ENCODE measurements around the gene BMPR1B. TPM values are rescaled to one million over a fixed set of nuclear protein-coding genes. Genes with fewer than 3 reads are reported as not detected.

BMPR1B gene
- total and polyA plus RNA-seq, 2 of the 4 experiments (the other 2 are of a cell fraction), result 0.24 to 0.90 TPM

DNA sequence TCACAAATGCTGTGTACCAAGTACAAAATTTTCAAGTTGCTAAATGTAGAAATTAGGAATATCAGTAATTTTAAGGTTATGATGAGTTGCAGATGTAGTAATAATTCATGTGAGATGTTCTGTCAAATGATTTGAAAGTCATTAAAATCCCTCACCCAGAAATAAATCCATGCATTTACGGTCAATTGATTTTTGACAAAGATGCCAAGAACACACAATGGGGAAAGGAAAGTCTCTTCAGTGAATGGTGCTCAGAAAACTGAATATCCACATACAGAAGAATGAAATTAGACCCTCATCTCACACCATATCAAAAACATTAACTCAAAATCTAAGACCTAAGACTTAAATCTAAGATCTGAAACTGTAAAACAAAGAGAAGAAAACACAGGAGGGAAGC is 12.9 kb upstream of the BMPR1B start:
- H2AK9ac ChIP-seq (replicated peaks; ENCODE audit: low read depth, low read length, poor library complexity), result no peak overlapping the region
- H3K9ac ChIP-seq (ENCODE audit: low read depth, low read length), result no peak overlapping the region
- H4K91ac ChIP-seq (ENCODE audit: insufficient read depth, low read depth, low read length), result no peak overlapping the region
- H3K4me1 ChIP-seq (ENCODE audit: control insufficient read depth, insufficient read depth, low read length), result no peaks in the 10 kb centered on the region
- H3K27me3 ChIP-seq (ENCODE audit: control insufficient read depth, insufficient read depth, low read length), result no peaks in the 10 kb centered on the region; the same call in 1 of the 2 replicates
- WGBS, 2 experiments (ENCODE audit: extremely low coverage in 2 of 2, insufficient read length in 1 of 2), result no CpG with 5 or more reads among the region's 1 CpG
- H3K23ac ChIP-seq (ENCODE audit: low read depth, low read length), result no peak overlapping the region
- no peak overlapping the region for H2AK5ac ChIP-seq (ENCODE audit: low read depth, low read length)
- no peak overlapping the region for H3K27ac ChIP-seq (ENCODE audit: insufficient read depth, low read length)
- no peak overlapping the region for H2BK120ac ChIP-seq (ENCODE audit: low read depth, low read length)
- POLR2A ChIA-PET (ENCODE audit: unreplicated experiment), result no interaction called here
- no peaks in the 10 kb centered on the region for H3K9me3 ChIP-seq (ENCODE audit: control insufficient read depth, insufficient read depth, low read length)
- no peak overlapping the region for H2AFZ ChIP-seq (replicated peaks; ENCODE audit: low read length, poor library complexity)
- H3K9me1 ChIP-seq (ENCODE audit: insufficient read depth, low read length), result no peaks in the 10 kb centered on the region
- intact Hi-C loops (cut with micrococcal nuclease), result no loop called here
- no peak overlapping the region for H2BK15ac ChIP-seq (ENCODE audit: low read depth, low read length)
- H2BK5ac ChIP-seq (ENCODE audit: low read depth, low read length, poor library complexity, severe bottlenecking), result no peak overlapping the region
- BruUV-seq (replicated peaks), result no TSS peak
- no peak overlapping the region for H2BK20ac ChIP-seq (ENCODE audit: low read depth, low read length)
- no peak overlapping the region for H3K4me3 ChIP-seq (ENCODE audit: insufficient read depth, low read depth, low read length)
- no peaks in the 10 kb centered on the region for H4K20me1 ChIP-seq (ENCODE audit: insufficient read depth, low read length)
- H4K8ac ChIP-seq (ENCODE audit: low read depth in 2 of 2, low read length in 2 of 2), result no peak overlapping the region
- ATAC-seq (ENCODE audit: low read depth), result no peak
- TF ChIP-seq, protein P1, sequence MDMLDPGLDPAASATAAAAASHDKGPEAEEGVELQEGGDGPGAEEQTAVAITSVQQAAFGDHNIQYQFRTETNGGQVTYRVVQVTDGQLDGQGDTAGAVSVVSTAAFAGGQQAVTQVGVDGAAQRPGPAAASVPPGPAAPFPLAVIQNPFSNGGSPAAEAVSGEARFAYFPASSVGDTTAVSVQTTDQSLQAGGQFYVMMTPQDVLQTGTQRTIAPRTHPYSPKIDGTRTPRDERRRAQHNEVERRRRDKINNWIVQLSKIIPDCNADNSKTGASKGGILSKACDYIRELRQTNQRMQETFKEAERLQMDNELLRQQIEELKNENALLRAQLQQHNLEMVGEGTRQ (IDR thresholded peaks at IDR 0.05; ENCODE audit: low read depth, low read length), result no peak
- TF ChIP-seq POLR2A (IDR thresholded peaks at IDR 0.05; ENCODE audit: low read depth, low read length), result no peak
- TF ChIP-seq MAFK (IDR thresholded peaks at IDR 0.05; ENCODE audit: low read depth, low read length), result no peak
- no peak for TF ChIP-seq CTCF (conservative IDR thresholded peaks at IDR 0.05; ENCODE audit: low read depth, low read length)
- TF ChIP-seq RAD21 (IDR thresholded peaks at IDR 0.05; ENCODE audit: low read length), result no peak
- TF ChIP-seq CEBPB (IDR thresholded peaks at IDR 0.05; ENCODE audit: low read depth, low read length), result no peak
- TF ChIP-seq FOS (IDR thresholded peaks at IDR 0.05; ENCODE audit: low read depth, low read length), result no peak
- no peak for TF ChIP-seq CHD1 (IDR thresholded peaks at IDR 0.05; ENCODE audit: low read depth, low read length)
- TF ChIP-seq RFX5 (IDR thresholded peaks at IDR 0.05; ENCODE audit: low read depth, low read length), result no peak
- no peak for TF ChIP-seq BHLHE40 (IDR thresholded peaks at IDR 0.05; ENCODE audit: low read depth, low read length)
- no peak for TF ChIP-seq MXI1 (IDR thresholded peaks at IDR 0.05; ENCODE audit: borderline replicate concordance, low read depth, low read length)
- no peak for TF ChIP-seq SMC3 (IDR thresholded peaks at IDR 0.05; ENCODE audit: low read depth, low read length)
- no peak for TF ChIP-seq ELK1 (IDR thresholded peaks at IDR 0.05; ENCODE audit: borderline replicate concordance, low read depth, low read length)
- TF ChIP-seq MAZ (IDR thresholded peaks at IDR 0.05; ENCODE audit: borderline replicate concordance, low read depth, low read length), result no peak
- TF ChIP-seq RCOR1 (IDR thresholded peaks at IDR 0.05; ENCODE audit: insufficient replicate concordance, low read length), result no peak
- TF ChIP-seq NFE2L2 (IDR thresholded peaks at IDR 0.05; ENCODE audit: low read depth, low read length), result no peak
- H3K56ac ChIP-seq (ENCODE audit: extremely low read depth, insufficient read depth, low read length), result no peak overlapping the region
- no peaks in the 10 kb centered on the region for H3K36me3 ChIP-seq (ENCODE audit: control insufficient read depth, insufficient read depth, low read length)
- H3K18ac ChIP-seq (ENCODE audit: low read depth, low read length), result no peak overlapping the region
- H3K79me1 ChIP-seq (ENCODE audit: low read depth in 1 of 2, low read length in 2 of 2), result no peaks in the 10 kb centered on the region
- in situ Hi-C loops (cut with MboI; ENCODE audit: low sequenced_read_pairs), result no loop called here
- no peak overlapping the region for H3K4ac ChIP-seq (ENCODE audit: low read depth, low read length)
- no peak overlapping the region for H4K5ac ChIP-seq (ENCODE audit: low read depth, low read length)
- no peak for DNase-seq
- CTCF ChIA-PET, result no interaction called here
- H3K14ac ChIP-seq (replicated peaks; ENCODE audit: low read depth, low read length), result no peak overlapping the region
- H3K4me2 ChIP-seq (ENCODE audit: low read depth, low read length), result no peak overlapping the region
- dilution Hi-C loops (cut with HindIII; ENCODE audit: low sequenced_read_pairs, unreplicated experiment), result no loop called here

All from IMR-90 (cell line).